Measurements from ENCODE around the gene POU3F2.

Gene POU3F2

GRCh38 chr6:98831057-98831958, 3.1 kb upstream of the POU3F2 start:
- no peak for DNase-seq

- DNase-seq = no peak
Observed at GRCh38 chr6:98831959-98832283, 2.5 kb upstream of the POU3F2 start.

GRCh38 chr6:98832284-98833056, 1.9 kb upstream of the POU3F2 start:
- no peak for DNase-seq

- no peak for DNase-seq
Observed at GRCh38 chr6:98833057-98833306, 1.4 kb upstream of the POU3F2 start.

GRCh38 chr6:98833307-98834059, 891 bp upstream of the POU3F2 start:
- no peak for DNase-seq

- no peak for DNase-seq
Observed at GRCh38 chr6:98835149-98836024, 1.0 kb downstream of the POU3F2 start.

- no peak for DNase-seq
Observed at GRCh38 chr6:98836025-98836961, 1.9 kb downstream of the POU3F2 start.

GRCh38 chr6:98836962-98837944, 2.9 kb downstream of the POU3F2 start:
- DNase-seq = no peak

- DNase-seq = no peak
Observed at GRCh38 chr6:98838032-98838431, 3.7 kb downstream of the POU3F2 start.

GRCh38 chr6:98838975-98839374, 4.6 kb downstream of the POU3F2 start:
- DNase-seq = no peak

GRCh38 chr6:98839781-98840361, 5.5 kb downstream of the POU3F2 start:
- DNase-seq = no peak

- no peak for DNase-seq
Observed at GRCh38 chr6:98840385-98840784, 6.0 kb downstream of the POU3F2 start.

GRCh38 chr6:98840996-98841513, 6.7 kb downstream of the POU3F2 start:
- DNase-seq = no peak

- DNase-seq = no peak
Observed at GRCh38 chr6:98841621-98842341, 7.4 kb downstream of the POU3F2 start.

- DNase-seq = no peak
Observed at GRCh38 chr6:98842342-98843180, 8.2 kb downstream of the POU3F2 start.

- DNase-seq = no peak
Observed at GRCh38 chr6:98843271-98844243, 9.2 kb downstream of the POU3F2 start.

All from activated effector memory CD4-positive, alpha-beta T cell treated with Interleukin-2 at 50 U/mL for 16 hours (primary cell).